Tongue (tissue), 2 donors: Measurements from ENCODE around the gene RBCK1. TPM values are rescaled to one million over a fixed set of nuclear protein-coding genes. Genes with fewer than 3 reads are reported as not detected.
"Not testable (repeated sequence)": the region's sequence is repeated elsewhere in the genome, so short reads cannot be mapped to it uniquely, and the experiment has no call there.

Experiments
- DNase-seq: peaks from one replicate; pipeline ENCODE4 v3.0.0-alpha.2; 2015
- total RNA-seq: library from RNA; depleted of rRNA; stranded (reverse); fragments of >200 nt; gene quantifications from one replicate; pipeline ENCODE4 v1.2.3, GENCODE V29; 2014

Gene RBCK1
- 54.1 TPM for total RNA-seq

DNA sequence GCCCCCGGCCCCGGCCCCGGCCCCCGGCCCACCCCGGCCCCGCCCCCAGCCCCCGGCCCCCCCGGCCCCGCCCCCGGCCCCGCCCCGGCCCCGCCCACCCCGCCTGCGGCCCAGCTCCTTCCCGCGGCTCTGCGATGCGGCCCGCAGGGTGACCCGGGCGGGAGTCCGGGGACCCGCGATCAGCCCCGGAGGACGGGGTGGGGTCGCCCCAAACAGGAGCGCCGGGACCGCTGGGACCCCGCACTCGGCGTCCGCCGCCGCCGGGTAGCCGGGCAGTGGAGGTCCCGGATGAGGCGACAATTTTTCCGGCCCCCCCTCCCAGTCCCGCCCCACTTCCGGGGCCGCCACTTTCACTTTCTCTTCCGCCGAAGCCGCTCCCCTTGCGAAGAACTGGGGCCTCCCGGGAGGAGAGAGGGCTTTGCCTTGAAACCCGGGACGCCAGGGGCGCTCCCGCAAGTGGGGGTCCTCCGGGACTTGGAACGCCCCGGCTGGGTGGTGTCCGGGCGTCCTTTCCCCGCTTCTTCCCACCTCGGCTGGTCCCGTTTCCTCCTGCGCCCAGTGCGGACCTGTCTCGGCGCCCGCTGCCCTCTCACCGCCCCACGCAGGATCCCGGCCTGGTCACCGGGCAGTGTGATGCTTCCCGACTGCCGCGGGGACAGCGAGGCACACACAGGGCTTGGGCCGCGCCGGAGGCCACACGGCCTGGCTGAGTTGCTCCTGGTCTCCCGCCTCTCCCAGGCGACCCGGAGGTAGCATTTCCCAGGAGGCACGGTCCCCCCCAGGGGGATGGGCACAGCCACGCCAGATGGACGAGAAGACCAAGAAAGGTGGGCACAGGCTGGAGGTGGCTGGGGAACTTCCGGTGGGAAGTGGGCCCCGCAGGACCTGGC lies at the start of gene RBCK1:
TSS of gene RBCK1 (plus strand) at position 347 of the 890 bp plus-strand sequence. CDS start at position 806, 459 bp downstream.
- peak; percentile 94 for DNase-seq

DNA sequence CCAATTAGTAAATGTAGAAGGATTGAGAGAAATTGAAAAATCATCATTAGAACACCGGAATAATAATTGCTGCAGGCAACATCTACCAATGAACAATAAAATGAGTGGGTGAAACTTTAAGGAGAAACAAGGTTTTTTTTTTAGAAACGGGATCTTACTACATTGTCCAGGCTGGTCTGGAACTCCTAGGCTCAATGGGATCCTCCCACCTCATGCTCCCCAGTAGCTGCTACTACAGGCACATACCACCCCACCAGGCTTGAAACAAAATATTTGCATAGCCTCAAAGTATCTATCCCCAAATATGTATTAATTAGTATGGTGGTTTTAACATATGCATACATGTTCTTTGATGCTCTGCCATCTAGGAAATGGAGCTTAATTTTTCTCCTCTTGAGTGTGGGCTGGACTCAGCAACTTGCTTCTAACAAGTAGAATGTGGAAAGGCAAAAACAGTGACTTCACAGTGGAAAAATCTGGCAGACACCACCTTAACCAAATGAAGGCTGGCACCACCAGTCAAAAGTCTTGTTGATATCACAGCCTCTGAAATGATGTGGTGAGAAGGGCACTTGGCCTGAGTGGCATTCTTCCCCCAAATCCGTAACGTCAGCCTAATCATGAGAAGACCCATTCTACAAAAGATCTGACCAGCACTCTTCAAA lies 49.1 kb upstream of the RBCK1 start:
- no peak for DNase-seq

GRCh38 chr20:361561-361960 lies 46.5 kb upstream of the RBCK1 start:
- no peak for DNase-seq

DNA sequence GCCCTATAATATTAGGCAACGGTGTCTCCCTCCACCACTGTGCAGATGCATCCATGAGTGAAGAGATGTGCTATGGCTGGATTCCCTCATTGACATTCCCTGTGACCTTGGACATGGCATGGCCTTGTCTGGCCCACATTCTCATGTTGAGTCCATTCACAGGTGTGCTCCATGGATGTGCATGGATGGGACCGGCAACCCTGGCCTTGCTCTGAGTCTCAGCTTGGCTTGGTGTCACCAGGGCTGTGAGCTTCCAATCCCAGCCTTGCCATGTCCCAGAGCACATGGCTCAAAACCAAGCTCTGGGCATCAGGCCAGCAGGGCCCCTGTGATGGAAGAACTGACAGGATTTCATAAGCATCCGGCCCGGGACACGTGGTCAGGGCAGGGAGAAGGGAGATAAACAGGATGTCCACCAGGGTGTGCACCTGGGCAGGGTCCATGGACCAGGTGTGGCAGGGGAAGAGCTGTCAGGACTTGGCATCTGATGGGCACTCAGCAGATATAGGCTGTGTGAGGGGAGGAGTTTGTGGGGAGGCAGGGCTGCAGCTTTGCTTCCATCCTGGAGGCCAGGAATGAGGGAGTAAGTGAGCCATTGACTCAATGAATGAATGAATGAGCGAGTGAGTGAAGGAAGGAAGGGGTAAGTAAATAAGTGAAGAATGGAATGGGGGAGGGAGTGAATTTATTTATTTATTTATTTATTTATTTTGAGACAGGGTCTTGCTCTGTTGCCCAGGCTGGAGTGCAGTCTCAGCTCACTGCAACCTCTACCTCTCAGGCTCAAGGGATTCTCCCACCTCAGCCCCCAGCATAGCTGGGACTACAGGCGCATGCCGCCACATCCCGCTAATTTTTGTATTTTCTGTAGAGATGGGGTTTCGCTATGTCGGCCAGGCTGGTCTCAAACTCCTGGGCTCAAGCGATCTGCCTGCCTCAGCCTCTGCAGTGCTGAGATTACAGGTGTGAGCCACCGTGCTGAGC lies 45.5 kb upstream of the RBCK1 start:
- DNase-seq: peak; percentile 67

GRCh38 chr20:363319-364078 lies 44.6 kb upstream of the RBCK1 start:
- DNase-seq: no peak

- no peak for DNase-seq
These were observed 42.9 kb upstream of the RBCK1 start for GRCh38 chr20:364905-365794.

- no peak for DNase-seq
These were observed 41.9 kb upstream of the RBCK1 start for GRCh38 chr20:366041-366718.

- DNase-seq: no peak
These were observed 41.2 kb upstream of the RBCK1 start for GRCh38 chr20:366719-367485.

- DNase-seq: no peak
These were observed 40.6 kb upstream of the RBCK1 start for GRCh38 chr20:367486-367887.

DNA sequence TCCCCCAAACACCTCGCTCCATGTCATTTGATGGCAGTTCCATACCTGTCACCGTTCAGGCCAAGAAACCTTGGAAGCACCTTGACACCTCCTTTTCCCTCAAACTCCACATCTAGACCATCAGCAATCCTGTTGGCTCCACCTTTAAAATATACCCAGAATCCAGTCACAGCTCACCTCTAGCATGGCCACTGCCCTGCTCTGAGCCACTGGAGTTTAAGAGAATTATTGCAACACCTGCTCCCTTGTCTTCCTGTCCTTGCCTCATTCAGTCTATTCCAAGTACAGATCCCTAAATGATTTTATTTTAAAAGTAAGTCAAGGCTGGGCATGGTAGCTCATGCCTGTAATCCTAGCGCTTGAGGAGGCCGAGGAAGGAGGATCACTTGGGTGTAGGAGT lies 39.2 kb upstream of the RBCK1 start:
- DNase-seq: no peak

- no peak for DNase-seq
These were observed 37.9 kb upstream of the RBCK1 start for GRCh38 chr20:370151-370600.

GRCh38 chr20:370977-371754 lies 36.9 kb upstream of the RBCK1 start:
- DNase-seq: no peak

DNA sequence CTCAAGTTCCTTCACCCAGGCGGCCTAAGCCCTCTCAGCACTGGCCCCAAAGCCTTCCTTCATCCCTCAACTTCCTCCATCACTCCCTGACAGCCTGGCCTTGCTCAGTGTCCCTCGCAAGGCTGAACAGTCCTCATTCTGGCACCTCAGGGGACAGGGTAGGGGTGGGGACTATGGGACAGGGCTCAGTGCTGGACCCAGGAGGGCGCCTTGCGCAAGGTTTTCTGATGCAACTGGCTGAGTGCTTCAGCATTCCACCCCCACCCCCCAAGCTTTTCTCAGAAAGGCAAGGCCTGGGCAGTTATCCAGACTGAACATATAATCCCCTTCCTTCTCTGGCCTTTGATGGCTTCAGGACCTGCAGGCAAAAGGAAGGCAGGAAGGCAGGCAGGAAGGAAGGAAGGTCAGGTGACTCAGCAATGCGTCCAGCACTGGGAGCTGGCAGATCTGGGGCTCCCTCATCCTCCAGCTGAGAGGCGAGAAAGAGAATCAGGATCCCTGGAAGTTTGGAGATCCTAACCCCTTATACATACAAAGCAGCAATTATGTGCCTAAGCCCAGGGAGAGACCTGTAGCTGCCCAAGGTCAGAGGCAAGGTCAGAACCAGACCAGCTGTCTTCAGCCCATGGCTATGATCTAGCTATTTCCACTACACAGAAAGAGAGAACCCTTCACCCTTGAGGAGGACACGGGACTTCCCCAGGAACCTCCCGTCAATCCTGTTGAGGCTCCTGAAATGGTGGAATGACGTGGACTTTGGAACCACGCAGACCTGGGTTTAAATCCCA lies 36.1 kb upstream of the RBCK1 start:
- DNase-seq: no peak

GRCh38 chr20:372543-373082 lies 35.5 kb upstream of the RBCK1 start:
- DNase-seq: not testable (repeated sequence)

- DNase-seq: no peak
These were observed 34.8 kb upstream of the RBCK1 start for GRCh38 chr20:373171-373890.

DNA sequence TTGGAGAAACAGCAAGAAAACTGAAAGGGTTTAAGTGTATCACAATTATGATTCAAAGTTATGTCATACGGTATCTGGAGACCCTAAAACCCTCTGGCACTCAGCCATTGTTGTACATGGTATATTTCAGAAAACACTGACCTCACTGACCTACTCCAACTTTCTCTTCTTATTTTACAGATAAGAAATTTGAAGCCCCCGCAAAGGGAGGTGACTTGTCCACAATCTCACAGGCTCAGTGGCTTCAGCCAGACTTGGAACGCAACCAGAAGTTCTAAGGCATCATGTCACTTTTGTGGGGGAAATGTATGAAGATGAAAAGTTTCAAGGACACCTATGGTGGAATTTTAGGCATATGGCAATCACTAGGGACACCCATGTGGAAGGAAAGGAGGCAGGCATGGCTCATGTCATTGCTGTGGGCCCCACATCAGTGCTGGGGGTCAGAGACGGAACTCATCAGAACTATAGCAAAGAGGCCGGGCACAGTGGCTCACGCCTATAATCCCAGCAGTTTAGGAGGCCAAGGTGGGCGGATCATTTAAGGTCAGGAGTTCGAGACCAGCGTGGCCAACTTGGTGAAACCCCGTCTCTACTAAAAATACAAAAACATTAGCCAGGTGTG lies 32.7 kb upstream of the RBCK1 start:
- DNase-seq: no peak
